H9 (cell line): Measurements from ENCODE around the gene ARID1B. TPM values are rescaled to one million over a fixed set of nuclear protein-coding genes. Genes with fewer than 3 reads are reported as not detected.

Source experiments
- DNase-seq: peaks from one replicate; pipeline ENCODE4 v3.0.0-alpha.2; 2017
- H2AFZ ChIP-seq: one replicate; pipeline ENCODE4 v1.6.1; 2013; ENCODE audit warnings: mild to moderate bottlenecking, low read length, control low read depth, moderate library complexity
- H2AK5ac ChIP-seq: 2 replicates; pipeline ENCODE4 v1.6.1; 2013; ENCODE audit warnings: low read length, control low read depth, mixed read lengths; ENCODE audit not compliant: insufficient read length
- H2BK120ac ChIP-seq: one replicate; pipeline ENCODE4 v1.6.1; 2013; ENCODE audit warnings: low read depth, mild to moderate bottlenecking, low read length, control low read depth, inconsistent platforms; ENCODE audit not compliant: poor library complexity, severe bottlenecking
- H2BK12ac ChIP-seq: 2 replicates; pipeline ENCODE4 v1.6.1; 2013; ENCODE audit warnings: low read length, control low read depth, mixed read lengths, low read depth; ENCODE audit not compliant: insufficient read length
- H2BK15ac ChIP-seq: 2 replicates; pipeline ENCODE4 v1.6.1; 2013; ENCODE audit warnings: low read depth, low read length, control low read depth
- H2BK20ac ChIP-seq: one replicate; pipeline ENCODE4 v1.6.1; 2013; ENCODE audit warnings: low read depth, mild to moderate bottlenecking, low read length, control low read depth, inconsistent platforms; ENCODE audit not compliant: poor library complexity, severe bottlenecking
- H2BK5ac ChIP-seq: 2 replicates; pipeline ENCODE4 v1.6.1; 2013; ENCODE audit warnings: low read length, control low read depth, mixed read lengths; ENCODE audit not compliant: insufficient read length
- H3K14ac ChIP-seq: 2 replicates; pipeline ENCODE4 v1.6.1; 2013; ENCODE audit warnings: low read length, control low read depth; ENCODE audit not compliant: insufficient read depth
- H3K18ac ChIP-seq: 2 replicates; pipeline ENCODE4 v1.6.1; 2013; ENCODE audit warnings: low read depth, mild to moderate bottlenecking, mixed read lengths, low read length, control low read depth; ENCODE audit not compliant: insufficient read length
- H3K23ac ChIP-seq: 2 replicates; pipeline ENCODE4 v1.6.1; 2013; ENCODE audit warnings: low read length, control low read depth, mixed read lengths, low read depth; ENCODE audit not compliant: insufficient read length
- H3K23me2 ChIP-seq: 2 replicates; pipeline ENCODE4 v1.6.1; 2013; ENCODE audit warnings: low read depth, mild to moderate bottlenecking, mixed read lengths, low read length, control low read depth; ENCODE audit not compliant: insufficient read length, poor library complexity, severe bottlenecking
- H3K27ac ChIP-seq: 2 replicates; pipeline ENCODE4 v1.5.1; 2013; ENCODE audit warnings: low read length, control low read depth, mixed read lengths, low read depth; ENCODE audit not compliant: insufficient read length
- H3K27me3 ChIP-seq: 2 replicates; pipeline ENCODE4 v1.6.1; 2013; ENCODE audit warnings: low read length, control low read depth, inconsistent platforms; ENCODE audit not compliant: insufficient read depth
- H3K4ac ChIP-seq: 2 replicates; pipeline ENCODE4 v1.6.1; 2013; ENCODE audit warnings: low read depth, mild to moderate bottlenecking, control low read depth, inconsistent platforms, low read length, moderate library complexity
- H3K4me1 ChIP-seq: 2 replicates; pipeline ENCODE4 v1.6.1; 2013; ENCODE audit warnings: low read length, control low read depth, inconsistent platforms; ENCODE audit not compliant: insufficient read depth
- H3K4me2 ChIP-seq: 2 replicates; pipeline ENCODE4 v1.6.1; 2013; ENCODE audit warnings: low read length, control low read depth, mixed read lengths; ENCODE audit not compliant: insufficient read length, insufficient read depth
- H3K56ac ChIP-seq: 2 replicates; pipeline ENCODE4 v1.6.1; 2013; ENCODE audit warnings: low read depth, mild to moderate bottlenecking, mixed read lengths, low read length, control low read depth; ENCODE audit not compliant: insufficient read length
- H3K79me1 ChIP-seq: 2 replicates; pipeline ENCODE4 v1.6.1; 2013; ENCODE audit warnings: low read depth, mild to moderate bottlenecking, moderate library complexity, low read length, control low read depth, inconsistent platforms; ENCODE audit not compliant: insufficient read depth, poor library complexity, severe bottlenecking
- H3K79me2 ChIP-seq: 2 replicates; pipeline ENCODE4 v1.6.1; 2013; ENCODE audit warnings: low read length, control low read depth, inconsistent platforms; ENCODE audit not compliant: insufficient read depth
- H3K9ac ChIP-seq: 2 replicates; pipeline ENCODE4 v1.6.1; 2013; ENCODE audit warnings: low read length, control low read depth, mixed read lengths; ENCODE audit not compliant: insufficient read length; ENCODE audit errors: extremely low read depth
- H3K9me3 ChIP-seq: one replicate; pipeline ENCODE4 v1.6.1; 2013; ENCODE audit warnings: low read depth, low read length, inconsistent platforms; ENCODE audit not compliant: control insufficient read depth
- H3T11ph ChIP-seq: one replicate; pipeline ENCODE4 v1.6.1; 2013; ENCODE audit warnings: mild to moderate bottlenecking, low read length, control low read depth, inconsistent platforms
- H4K20me1 ChIP-seq: one replicate; pipeline ENCODE4 v1.6.1; 2013; ENCODE audit not compliant: control insufficient read depth, insufficient read length, insufficient read depth
- H4K5ac ChIP-seq: 2 replicates; pipeline ENCODE4 v1.6.1; 2013; ENCODE audit warnings: low read depth, mild to moderate bottlenecking, mixed read lengths, low read length, control low read depth; ENCODE audit not compliant: insufficient read length
- H4K8ac ChIP-seq: replicated peaks from 2 replicates; pipeline ENCODE4 v1.6.1; 2013; ENCODE audit warnings: low read length, control low read depth, mixed read lengths, low read depth; ENCODE audit not compliant: insufficient read length
- H4K91ac ChIP-seq: 2 replicates; pipeline ENCODE4 v1.6.1; 2013; ENCODE audit warnings: low read depth, mild to moderate bottlenecking, moderate library complexity, mixed read lengths, low read length, control low read depth; ENCODE audit not compliant: insufficient read length
- H3K27ac Mint-ChIP-seq, 3 experiments: 2 replicates in 2 of 3; 3 replicates in 1 of 3; pipeline ENCODE4 v1.8.0; 2020 to 2021; ENCODE audit warnings: mixed read lengths in 3 of 3, mild to moderate bottlenecking in 1 of 3, moderate library complexity in 1 of 3
- H3K27me3 Mint-ChIP-seq: 2 replicates; pipeline ENCODE4 v1.8.0; 2021; ENCODE audit warnings: low read depth, mild to moderate bottlenecking, moderate library complexity, mixed read lengths
- H3K36me3 Mint-ChIP-seq, 3 experiments: 2 replicates in 2 of 3; 3 replicates in 1 of 3; pipeline ENCODE4 v1.8.0; 2020 to 2021; ENCODE audit warnings: low read depth in 3 of 3, mixed read lengths in 3 of 3; ENCODE audit not compliant: insufficient read depth in 1 of 3
- H3K4me1 Mint-ChIP-seq, 2 experiments: 2 replicates each; pipeline ENCODE4 v1.8.0; 2020; ENCODE audit warnings: mixed read lengths in 2 of 2
- H3K4me3 Mint-ChIP-seq, 2 experiments: 2 replicates in 1 of 2; 3 replicates in 1 of 2; pipeline ENCODE4 v1.8.0; 2020 to 2021; ENCODE audit warnings: mild to moderate bottlenecking in 2 of 2, mixed read lengths in 2 of 2, moderate library complexity in 1 of 2
- H3K9me3 Mint-ChIP-seq, 2 experiments: 2 replicates in 1 of 2; 3 replicates in 1 of 2; pipeline ENCODE4 v1.8.0; 2020; ENCODE audit warnings: mild to moderate bottlenecking in 2 of 2, mixed read lengths in 2 of 2, moderate library complexity in 1 of 2
- WGBS: extraction: QIAGEN DNeasy Blood & Tissue Kit; methylation state at CpG from one replicate; pipeline ENCODE4 v1.1.7; 2013; ENCODE audit warnings: missing lambda C conversion rate, low lambda C conversion rate, mixed read lengths; ENCODE audit not compliant: insufficient read length; ENCODE audit errors: extremely low coverage; 5-methylcytosine and 5-hydroxymethylcytosine counted together
- total RNA-seq: library from RNA; stranded (reverse); gene quantifications from 2 replicates; pipeline ENCODE4 v1.2.1, GENCODE V29; 2021
- TF ChIP-seq, protein P1 (sequence below): fragments of 200-600 bp; sonication (generic); conservative IDR thresholded peaks from 3 replicates; pipeline ENCODE4 v1.8.0; 2021; ENCODE audit warnings: antibody characterized with exemption, mild to moderate bottlenecking

ARID1B gene
- total RNA-seq, 1 experiment from 2014 or later: 88.2 TPM

GRCh38 chr6:156740604-156741003, 36.6 kb upstream of the ARID1B start:
- Mint-ChIP-seq H3K27me3 (no peaks in the 10 kb centered on the region), H3K27ac (no peak overlapping the region), H3K9me3 (peaks cover 15 to 18% of the 10 kb centered on the region in 2 experiments), H3K4me1 (no peaks in the 10 kb centered on the region), H3K4me3 (no peak overlapping the region), H3K36me3 (peaks cover 3 to 22% (median 4%) of the 10 kb centered on the region in 3 experiments; a peak in 6 of 7 replicates)
- TF ChIP-seq, protein P1, sequence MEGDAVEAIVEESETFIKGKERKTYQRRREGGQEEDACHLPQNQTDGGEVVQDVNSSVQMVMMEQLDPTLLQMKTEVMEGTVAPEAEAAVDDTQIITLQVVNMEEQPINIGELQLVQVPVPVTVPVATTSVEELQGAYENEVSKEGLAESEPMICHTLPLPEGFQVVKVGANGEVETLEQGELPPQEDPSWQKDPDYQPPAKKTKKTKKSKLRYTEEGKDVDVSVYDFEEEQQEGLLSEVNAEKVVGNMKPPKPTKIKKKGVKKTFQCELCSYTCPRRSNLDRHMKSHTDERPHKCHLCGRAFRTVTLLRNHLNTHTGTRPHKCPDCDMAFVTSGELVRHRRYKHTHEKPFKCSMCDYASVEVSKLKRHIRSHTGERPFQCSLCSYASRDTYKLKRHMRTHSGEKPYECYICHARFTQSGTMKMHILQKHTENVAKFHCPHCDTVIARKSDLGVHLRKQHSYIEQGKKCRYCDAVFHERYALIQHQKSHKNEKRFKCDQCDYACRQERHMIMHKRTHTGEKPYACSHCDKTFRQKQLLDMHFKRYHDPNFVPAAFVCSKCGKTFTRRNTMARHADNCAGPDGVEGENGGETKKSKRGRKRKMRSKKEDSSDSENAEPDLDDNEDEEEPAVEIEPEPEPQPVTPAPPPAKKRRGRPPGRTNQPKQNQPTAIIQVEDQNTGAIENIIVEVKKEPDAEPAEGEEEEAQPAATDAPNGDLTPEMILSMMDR: no peak
- no peaks in the 10 kb centered on the region for H3K27me3 ChIP-seq
- no peak overlapping the region for H3T11ph ChIP-seq
- no peak overlapping the region for H2AK5ac ChIP-seq
- no peaks in the 10 kb centered on the region for H3K79me2 ChIP-seq
- WGBS: no CpG with 5 or more reads among the region's 1 CpG
- no peaks in the 10 kb centered on the region for H3K23me2 ChIP-seq
- no peak overlapping the region for H3K56ac ChIP-seq
- H3K27ac ChIP-seq: no peak overlapping the region
- no peak overlapping the region for H4K5ac ChIP-seq
- no peak overlapping the region for H2BK5ac ChIP-seq
- no peak overlapping the region for H3K18ac ChIP-seq
- no peaks in the 10 kb centered on the region for H3K79me1 ChIP-seq
- no peak overlapping the region for H2BK120ac ChIP-seq
- H4K8ac ChIP-seq: no peak overlapping the region
- H3K4me2 ChIP-seq: no peak overlapping the region
- H4K91ac ChIP-seq: no peak overlapping the region
- no peaks in the 10 kb centered on the region for H4K20me1 ChIP-seq
- DNase-seq: no peak
- no peak overlapping the region for H2AFZ ChIP-seq
- H3K4ac ChIP-seq: no peak overlapping the region
- no peak overlapping the region for H3K14ac ChIP-seq
- no peak overlapping the region for H3K9ac ChIP-seq
- no peak overlapping the region for H2BK20ac ChIP-seq
- no peak overlapping the region for H2BK15ac ChIP-seq
- no peak overlapping the region for H3K23ac ChIP-seq
- H3K4me1 ChIP-seq: no peaks in the 10 kb centered on the region
- H2BK12ac ChIP-seq: no peak overlapping the region
- peaks cover 7% of the 10 kb centered on the region for H3K9me3 ChIP-seq
